K562 (cell line): ENCODE data around the gene PTGR1. TPM values are rescaled to one million over a fixed set of nuclear protein-coding genes. Genes with fewer than 3 reads are reported as not detected.

Source experiments
- FUS ChIP-seq: fragments of 200-400 bp; formaldehyde crosslinking; optimal IDR thresholded peaks from 2 replicates; pipeline ENCODE3; 2017; ENCODE audit warnings: low read depth, low read length
- MAX ChIP-seq: sonication (generic); formaldehyde crosslinking; IDR thresholded peaks from 2 replicates; pipeline ENCODE4 v1.9.0; 2022; ENCODE audit warnings: mild to moderate bottlenecking, missing genetic modification reagents
- MLLT1 ChIP-seq, 2 experiments: fragments of 450-650 bp; IDR thresholded peaks; 2 replicates each; pipeline ENCODE4 v1.6.1; 2016
- MLX ChIP-seq, 2 experiments: fragments of 450-650 bp in 1 of 2; sonication (generic) in 1 of 2; formaldehyde crosslinking; conservative IDR thresholded peaks; 2 replicates each; pipeline versions ENCODE4 v1.4.0 to v1.8.1; 2020 to 2022; ENCODE audit warnings: mild to moderate bottlenecking in 1 of 2, missing genetic modification reagents in 1 of 2
- NRF1 ChIP-seq, 2 experiments: fragments of 450-650 bp; IDR thresholded peaks in 1 of 2; conservative IDR thresholded peaks in 1 of 2; 2 replicates each; pipeline ENCODE4 v1.6.1; 2014; ENCODE audit warnings: mild to moderate bottlenecking in 2 of 2
- POLR2AphosphoS2 ChIP-seq: IDR thresholded peaks from 2 replicates; pipeline ENCODE4 v1.6.1; 2012; ENCODE audit warnings: low read length, improper control_type of control experiment
- PRMT5 ChIP-seq: sonication (generic); formaldehyde crosslinking; IDR thresholded peaks from 2 replicates; pipeline ENCODE4 v1.5.0; 2020; ENCODE audit warnings: missing genetic modification reagents
- ZNF57 ChIP-seq: fragments of 450-650 bp; formaldehyde crosslinking; IDR thresholded peaks from 2 replicates; pipeline ENCODE4 v1.4.0; 2020; ENCODE audit warnings: mild to moderate bottlenecking, moderate library complexity
- polyA plus RNA-seq, 8 experiments: library from polyadenylated mRNA; depleted of rRNA in 4 of 8; stranded (reverse) in 5 of 8; unstranded in 3 of 8; fragments of >200 nt; fragmentation: Nextera tagmentation in 2 of 8; fragmentation: Illumina TruSeq in 1 of 8; extraction: Ambion mirVana in 2 of 8; extraction: Trizol in 1 of 8; gene quantifications; 2 replicates each; pipeline versions ENCODE4 v1.2.1 to v1.2.3, GENCODE V29; 2011 to 2014; ENCODE audit warnings: inconsistent platforms in 1 of 8, missing spikeins in 1 of 8
- total RNA-seq, 7 experiments: library from RNA; depleted of rRNA in 6 of 7; stranded (reverse); fragments of >200 nt in 6 of 7; fragmentation: Illumina TruSeq in 2 of 7; extraction: Trizol in 2 of 7; gene quantifications; 2 replicates each; pipeline versions ENCODE4 v1.2.1 to v1.2.3, GENCODE V29; 2011 to 2021; ENCODE audit warnings: low replicate concordance in 1 of 7

The PTGR1 gene
- total and polyA plus RNA-seq, 9 of the 15 experiments (the other 6 are each of a cell fraction or from before 2014, with no cell fraction given): 0.22 TPM; not detected in 8

- TF ChIP-seq PRMT5 (no peak), POLR2AphosphoS2 (no peak), MLX (CRISPR knock-in tag; conservative IDR thresholded peaks at IDR 0.05) (no peak), MLLT1 (IDR thresholded peaks at IDR 0.05) (no peak), NRF1 (conservative IDR thresholded peaks at IDR 0.05 in 1 of 2, IDR thresholded peaks at IDR 0.05 in 1 of 2) (peak; percentile 96), FUS (no peak), ZNF57 (no peak), MAX (CRISPR knock-in tag) (0 out of 2 replicates have a peak, but pooled peaks have one; percentile 24)
Observed at GRCh38 chr9:111525056-111525977, 74.1 kb downstream of the PTGR1 start, which contains the start of gene ZNF483 (continued).
